CD4-positive, alpha-beta T cell treated with Interleukin-6 for 4 hours (primary cell): ENCODE results near the gene LTO1.

Source experiments
- DNase-seq: peaks from one replicate; pipeline ENCODE4 v3.0.0-alpha.2; 2020; ENCODE audit warnings: mixed read lengths

The LTO1 gene

GRCh38 chr11:69674267-69674885 is 777 bp downstream of the LTO1 start:
- DNase-seq = no peak

- no peak for DNase-seq
These were observed 3.3 kb downstream of the LTO1 start for GRCh38 chr11:69671734-69672465.

GRCh38 chr11:69670158-69670845 is 4.9 kb downstream of the LTO1 start:
- peak; percentile 67 for DNase-seq

- DNase-seq = no peak
These were observed 5.7 kb downstream of the LTO1 start for GRCh38 chr11:69669486-69669885.

GRCh38 chr11:69667619-69668604 is 7.2 kb downstream of the LTO1 start:
- no peak for DNase-seq

- DNase-seq = no peak
These were observed 8.2 kb downstream of the LTO1 start for GRCh38 chr11:69666752-69667536.

GRCh38 chr11:69666261-69666660 is 8.9 kb downstream of the LTO1 start:
- no peak for DNase-seq

- no peak for DNase-seq
These were observed 9.5 kb downstream of the LTO1 start for GRCh38 chr11:69665669-69666068.

GRCh38 chr11:69664901-69665300 is 10.3 kb downstream of the LTO1 start:
- DNase-seq = no peak

- no peak for DNase-seq
These were observed 10.9 kb downstream of the LTO1 start for GRCh38 chr11:69664103-69664775.

- DNase-seq = no peak
These were observed 11.8 kb downstream of the LTO1 start for GRCh38 chr11:69663326-69663725.

- DNase-seq = no peak
These were observed 12.3 kb downstream of the LTO1 start for GRCh38 chr11:69662806-69663205.

- DNase-seq = no peak
These were observed 13.0 kb downstream of the LTO1 start for GRCh38 chr11:69662021-69662698.

GRCh38 chr11:69661413-69661715 is 13.8 kb downstream of the LTO1 start:
- DNase-seq = no peak

GRCh38 chr11:69660001-69660500 is 15.1 kb downstream of the LTO1 start:
- DNase-seq = no peak

GRCh38 chr11:69659591-69659990 is 15.6 kb downstream of the LTO1 start:
- no peak for DNase-seq

- no peak for DNase-seq
These were observed 16.3 kb downstream of the LTO1 start for GRCh38 chr11:69658626-69659450.

GRCh38 chr11:69657911-69658625 is 17.1 kb downstream of the LTO1 start:
- no peak for DNase-seq

- no peak for DNase-seq
These were observed 17.7 kb downstream of the LTO1 start for GRCh38 chr11:69657456-69657910.
